HEK293T (cell line): ENCODE measurements around the gene R3HCC1L.
A peak's percentile ranks its signal among the peaks of the same experiment; 100 is the strongest.

Experiments used
- CTCF ChIA-PET: fragments of 350-600 bp; formaldehyde crosslinking; extraction: SDS; loops from one replicate; lab custom pipeline; 2021; ENCODE audit warnings: antibody characterized with exemption, inconsistent platforms; lab: Yijun Ruan, JAX
- POLR2A ChIA-PET: fragments of 350-600 bp; formaldehyde crosslinking; extraction: SDS; loops from one replicate; lab custom pipeline; 2020; ENCODE audit warnings: antibody characterized with exemption, inconsistent platforms; lab: Yijun Ruan, JAX
- DNase-seq: peaks from one replicate; pipeline ENCODE4 v3.0.0; 2012; ENCODE audit warnings: mixed read lengths; ENCODE audit errors: extremely low spot score
- ARNT ChIP-seq: fragments of 450-650 bp; IDR thresholded peaks from 2 replicates; pipeline ENCODE4 v1.6.1; 2017; ENCODE audit warnings: mild to moderate bottlenecking
- BHLHE40 ChIP-seq: fragments of 450-650 bp; IDR thresholded peaks from 2 replicates; pipeline ENCODE4 v1.6.1; 2016; ENCODE audit warnings: mild to moderate bottlenecking, moderate library complexity, borderline replicate concordance
- CTBP1 ChIP-seq: fragments of 450-650 bp; IDR thresholded peaks from 2 replicates; pipeline ENCODE4 v1.6.1; 2016; ENCODE audit warnings: borderline replicate concordance
- ELF4 ChIP-seq: fragments of 450-650 bp; IDR thresholded peaks from 2 replicates; pipeline ENCODE4 v1.6.1; 2017; ENCODE audit warnings: antibody characterized with exemption
- FOXA1 ChIP-seq: fragments of 450-650 bp; IDR thresholded peaks from 2 replicates; pipeline ENCODE4 v1.6.1; 2016; ENCODE audit warnings: mild to moderate bottlenecking
- FOXK2 ChIP-seq: fragments of 450-650 bp; IDR thresholded peaks from 2 replicates; pipeline ENCODE4 v1.6.1; 2016; ENCODE audit warnings: mild to moderate bottlenecking
- FOXM1 ChIP-seq: fragments of 450-650 bp; IDR thresholded peaks from 2 replicates; pipeline ENCODE4 v1.6.1; 2017; ENCODE audit warnings: mild to moderate bottlenecking, borderline replicate concordance
- HDGF ChIP-seq: fragments of 450-650 bp; IDR thresholded peaks from 2 replicates; pipeline ENCODE4 v1.6.1; 2017; ENCODE audit warnings: antibody characterized with exemption, borderline replicate concordance
- L3MBTL2 ChIP-seq: fragments of 450-650 bp; conservative IDR thresholded peaks from 2 replicates; pipeline ENCODE4 v1.6.1; 2016; ENCODE audit warnings: mild to moderate bottlenecking
- LEF1 ChIP-seq: fragments of 450-650 bp; IDR thresholded peaks from 2 replicates; pipeline ENCODE4 v1.6.1; 2017; ENCODE audit warnings: mild to moderate bottlenecking, borderline replicate concordance
- NFRKB ChIP-seq: fragments of 450-650 bp; IDR thresholded peaks from 2 replicates; pipeline ENCODE4 v1.6.1; 2016; ENCODE audit warnings: mild to moderate bottlenecking, moderate library complexity
- SP1 ChIP-seq: fragments of 450-650 bp; IDR thresholded peaks from 2 replicates; pipeline ENCODE4 v1.6.1; 2017
- SUZ12 ChIP-seq: fragments of 450-650 bp; IDR thresholded peaks from 2 replicates; pipeline ENCODE4 v1.6.1; 2016; ENCODE audit warnings: mild to moderate bottlenecking
- TARDBP ChIP-seq: fragments of 450-650 bp; IDR thresholded peaks from 2 replicates; pipeline ENCODE4 v1.6.1; 2016
- ZNF384 ChIP-seq: fragments of 450-650 bp; IDR thresholded peaks from 2 replicates; pipeline ENCODE4 v1.6.1; 2016
- TF ChIP-seq, protein P1 (sequence below): fragments of 450-650 bp; IDR thresholded peaks from 2 replicates; pipeline ENCODE4 v1.6.1; 2016

Gene R3HCC1L

DNA sequence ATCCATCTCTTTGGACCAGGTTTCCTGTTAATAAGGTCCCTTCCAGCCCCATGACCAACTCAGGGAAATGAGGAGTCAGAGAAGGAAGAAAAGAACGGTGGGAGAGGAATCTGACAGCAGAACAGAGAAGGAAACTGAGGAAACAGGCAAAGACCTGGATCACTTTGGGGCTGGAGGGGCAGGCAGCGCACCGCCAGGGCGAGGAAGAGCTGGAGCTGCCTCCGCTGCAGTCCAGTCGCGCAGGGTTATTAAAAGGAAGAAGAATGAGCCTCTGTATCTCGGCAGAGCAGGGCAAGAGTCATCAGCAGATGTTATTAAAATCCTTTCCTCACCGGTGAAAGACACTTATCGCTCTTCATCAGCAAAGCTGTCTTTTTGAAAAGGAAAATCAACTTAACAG lies 37.7 kb upstream of the R3HCC1L start:
- DNase-seq = no peak
- TF ChIP-seq FOXM1 (no peak), NFRKB (no peak), SP1 (no peak), L3MBTL2 (no peak), SUZ12 (no peak)
- TF ChIP-seq, protein P1, sequence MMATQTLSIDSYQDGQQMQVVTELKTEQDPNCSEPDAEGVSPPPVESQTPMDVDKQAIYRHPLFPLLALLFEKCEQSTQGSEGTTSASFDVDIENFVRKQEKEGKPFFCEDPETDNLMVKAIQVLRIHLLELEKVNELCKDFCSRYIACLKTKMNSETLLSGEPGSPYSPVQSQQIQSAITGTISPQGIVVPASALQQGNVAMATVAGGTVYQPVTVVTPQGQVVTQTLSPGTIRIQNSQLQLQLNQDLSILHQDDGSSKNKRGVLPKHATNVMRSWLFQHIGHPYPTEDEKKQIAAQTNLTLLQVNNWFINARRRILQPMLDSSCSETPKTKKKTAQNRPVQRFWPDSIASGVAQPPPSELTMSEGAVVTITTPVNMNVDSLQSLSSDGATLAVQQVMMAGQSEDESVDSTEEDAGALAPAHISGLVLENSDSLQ = no peak
- POLR2A ChIA-PET = interaction anchor here (1.3 kb wide), 1 partner anchor 38 kb away, joined by 3 read pairs; the partner anchor contains the start of gene R3HCC1L
- CTCF ChIA-PET = no interaction called here

DNA sequence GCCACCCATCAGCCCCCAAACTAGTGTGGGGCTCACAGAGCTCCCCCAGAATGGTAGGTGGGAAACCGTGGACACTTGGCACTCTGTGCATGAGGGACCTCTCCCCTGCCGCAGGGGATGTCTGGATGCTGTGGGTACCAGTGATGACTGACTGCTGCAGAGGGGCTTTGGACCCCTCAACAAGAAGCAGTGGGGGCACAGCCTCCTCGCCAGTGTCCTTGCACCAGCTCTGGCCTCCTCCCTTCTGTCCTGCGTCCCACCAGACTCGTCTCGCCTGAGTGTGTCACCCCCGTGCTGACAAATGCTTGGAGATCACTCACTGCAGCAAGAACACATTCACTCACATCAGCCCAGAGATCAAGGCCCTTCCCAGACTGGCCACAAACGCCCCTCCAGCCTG lies 37.3 kb upstream of the R3HCC1L start:
- no peak for DNase-seq
- TF ChIP-seq TARDBP (no peak), CTBP1 (no peak), ARNT (no peak), SUZ12 (no peak), NFRKB (no peak), LEF1 (no peak), ELF4 (no peak), FOXM1 (no peak)
- POLR2A ChIA-PET = interaction anchor here (1.3 kb wide), 1 partner anchor 37 kb away, joined by 3 read pairs; the partner anchor contains the start of gene R3HCC1L
- CTCF ChIA-PET = no interaction called here

DNA sequence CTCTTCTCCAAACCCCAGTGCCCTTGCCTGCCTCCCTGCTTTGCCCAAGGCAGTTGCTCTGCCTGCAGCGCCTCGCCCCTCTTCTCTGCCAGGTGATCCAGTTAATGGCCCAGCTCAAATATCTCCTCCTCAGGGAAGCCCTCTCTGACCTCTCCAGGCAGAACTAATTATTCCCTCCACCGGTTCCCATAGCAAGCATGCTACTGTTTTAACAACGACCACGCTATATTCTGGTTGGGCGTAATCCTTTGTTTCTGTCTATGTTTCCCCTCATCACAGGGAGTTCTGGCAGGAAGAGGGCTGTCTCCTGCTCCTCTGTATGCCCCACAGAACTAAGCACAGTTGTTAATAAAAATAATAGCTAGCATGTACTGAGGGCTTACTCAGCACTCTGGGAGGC lies 36.8 kb upstream of the R3HCC1L start:
- TF ChIP-seq SUZ12 = no peak
- no peak for TF ChIP-seq NFRKB
- no peak for TF ChIP-seq CTBP1
- TF ChIP-seq HDGF = no peak
- TF ChIP-seq SP1 = no peak
- TF ChIP-seq ARNT = no peak
- no peak for TF ChIP-seq L3MBTL2
- no peak for TF ChIP-seq FOXK2
- TF ChIP-seq FOXM1 = no peak
- TF ChIP-seq LEF1 = no peak
- no peak for TF ChIP-seq BHLHE40
- TF ChIP-seq, protein P1 = no peak
- TF ChIP-seq ELF4 = no peak
- ChIA-PET CTCF (no interaction called here), POLR2A (interaction anchor here (0.9 kb wide), 1 partner anchor 37 kb away, joined by 3 read pairs; the partner anchor contains the start of gene R3HCC1L)
- peak; percentile 34 for DNase-seq

DNA sequence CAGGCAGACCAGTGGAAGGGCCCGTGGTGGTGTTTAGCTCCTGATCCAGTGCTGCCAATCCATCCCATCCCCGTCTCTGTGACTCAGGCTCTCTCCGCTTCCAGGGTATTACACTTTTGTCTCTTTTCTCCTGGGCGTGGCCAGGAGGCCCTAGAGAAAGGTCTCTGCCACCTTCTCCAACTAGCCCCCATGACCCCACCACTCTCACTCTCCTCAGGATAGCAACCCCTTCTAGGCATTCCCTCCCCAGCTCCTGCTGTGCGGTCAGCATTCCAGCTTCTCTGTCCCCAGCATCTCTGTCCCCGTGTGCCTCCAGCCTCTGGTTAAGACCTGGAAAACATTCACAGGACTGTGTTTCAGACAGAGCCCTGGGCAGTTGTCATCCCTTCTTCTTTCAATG lies 36.2 kb upstream of the R3HCC1L start:
- POLR2A ChIA-PET = interaction anchor here (0.9 kb wide), 1 partner anchor 36 kb away, joined by 3 read pairs; the partner anchor contains the start of gene R3HCC1L

DNA sequence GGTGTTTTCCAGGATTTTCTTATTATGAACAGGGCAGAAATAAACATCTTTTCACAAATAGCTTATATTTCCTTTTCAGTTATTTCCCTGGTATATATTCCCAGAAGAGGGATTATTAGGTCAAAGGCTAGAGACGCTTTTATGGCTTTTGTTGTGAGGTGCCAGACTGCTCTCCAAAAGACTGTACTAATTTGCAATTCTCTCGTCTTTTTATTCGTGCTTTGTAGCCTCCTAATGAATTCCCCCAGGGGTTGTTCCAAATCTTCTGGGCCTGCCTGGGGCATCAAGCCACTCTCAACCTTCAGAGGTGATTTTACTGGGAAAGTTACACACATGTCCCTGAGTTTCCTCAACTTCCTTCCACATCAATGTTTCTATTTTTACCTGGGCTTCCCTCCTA lies 34.0 kb upstream of the R3HCC1L start:
- TF ChIP-seq NFRKB (no peak), SP1 (no peak), LEF1 (no peak)
- POLR2A ChIA-PET = no interaction called here

More for the DNA sequence above, 36.2 kb upstream of the R3HCC1L start:
- CTCF ChIA-PET = interaction anchor here (0.7 kb wide), 1 partner anchor 239 kb away, joined by 3 read pairs; no protein-coding TSS in a partner anchor
- TF ChIP-seq ELF4 = no peak
- TF ChIP-seq ARNT = no peak
- TF ChIP-seq FOXM1 = no peak
- no peak for TF ChIP-seq NFRKB
- no peak for TF ChIP-seq LEF1
- no peak for TF ChIP-seq SUZ12
- TF ChIP-seq, protein P1 = no peak
- no peak for TF ChIP-seq BHLHE40
- TF ChIP-seq CTBP1 = no peak
- no peak for TF ChIP-seq FOXA1
- no peak for TF ChIP-seq TARDBP
- TF ChIP-seq FOXK2 = no peak
- TF ChIP-seq L3MBTL2 = no peak
- no peak for TF ChIP-seq HDGF
- TF ChIP-seq ZNF384 = no peak
- DNase-seq = no peak

DNA sequence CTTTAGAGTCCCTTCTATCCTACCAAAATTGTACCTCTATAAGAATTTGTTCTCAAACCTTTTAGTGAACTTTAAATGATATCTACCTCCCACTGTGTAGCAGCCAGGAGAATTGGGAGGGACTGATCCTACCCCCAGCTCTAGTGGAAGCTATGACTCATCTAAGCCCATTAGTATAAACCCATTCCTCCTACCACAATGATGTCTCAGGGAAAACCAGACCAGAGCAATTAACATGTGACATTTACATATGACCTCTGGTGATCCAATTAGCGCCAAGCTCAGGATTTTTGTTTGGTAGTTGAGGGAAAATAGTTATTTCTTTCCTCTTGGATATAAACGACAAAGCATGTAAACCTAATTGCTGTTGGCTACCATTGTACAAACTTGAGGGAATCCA lies 33.1 kb upstream of the R3HCC1L start:
- TF ChIP-seq SUZ12 (no peak), BHLHE40 (no peak), CTBP1 (no peak), HDGF (no peak), FOXM1 (no peak)
- TF ChIP-seq, protein P1 = no peak
- DNase-seq = peak; percentile 48
- CTCF ChIA-PET = no interaction called here
- POLR2A ChIA-PET = no interaction called here

More for the DNA sequence above, 34.0 kb upstream of the R3HCC1L start:
- DNase-seq = no peak
- CTCF ChIA-PET = no interaction called here

DNA sequence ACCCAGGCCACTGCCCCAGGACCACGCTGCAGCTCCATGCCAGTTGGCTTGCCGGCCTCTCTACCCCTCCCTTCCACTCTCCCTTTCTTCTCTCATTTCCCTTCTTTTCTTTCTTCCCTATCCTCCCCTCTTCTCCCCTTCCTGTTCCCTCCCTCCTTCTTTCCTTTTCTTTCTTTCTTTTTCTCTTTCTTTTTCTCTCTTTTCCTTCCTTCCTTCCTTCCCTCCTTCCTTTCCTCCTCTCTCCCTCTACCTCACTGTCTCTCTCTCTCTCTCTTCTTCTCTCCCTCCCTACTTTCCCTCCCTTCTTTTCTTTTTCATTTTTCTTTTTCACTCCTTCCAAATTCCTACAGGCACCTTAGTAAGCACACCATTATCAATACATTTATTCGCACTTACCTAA lies 30.3 kb upstream of the R3HCC1L start:
- CTCF ChIA-PET = interaction anchor here (0.5 kb wide), 1 partner anchor 60 kb away, joined by 4 read pairs; no protein-coding TSS in a partner anchor
- no peak for TF ChIP-seq TARDBP
- POLR2A ChIA-PET = no interaction called here
- no peak for DNase-seq
